ENCODE data around the gene FAM180A.

FAM180A gene

DNA sequence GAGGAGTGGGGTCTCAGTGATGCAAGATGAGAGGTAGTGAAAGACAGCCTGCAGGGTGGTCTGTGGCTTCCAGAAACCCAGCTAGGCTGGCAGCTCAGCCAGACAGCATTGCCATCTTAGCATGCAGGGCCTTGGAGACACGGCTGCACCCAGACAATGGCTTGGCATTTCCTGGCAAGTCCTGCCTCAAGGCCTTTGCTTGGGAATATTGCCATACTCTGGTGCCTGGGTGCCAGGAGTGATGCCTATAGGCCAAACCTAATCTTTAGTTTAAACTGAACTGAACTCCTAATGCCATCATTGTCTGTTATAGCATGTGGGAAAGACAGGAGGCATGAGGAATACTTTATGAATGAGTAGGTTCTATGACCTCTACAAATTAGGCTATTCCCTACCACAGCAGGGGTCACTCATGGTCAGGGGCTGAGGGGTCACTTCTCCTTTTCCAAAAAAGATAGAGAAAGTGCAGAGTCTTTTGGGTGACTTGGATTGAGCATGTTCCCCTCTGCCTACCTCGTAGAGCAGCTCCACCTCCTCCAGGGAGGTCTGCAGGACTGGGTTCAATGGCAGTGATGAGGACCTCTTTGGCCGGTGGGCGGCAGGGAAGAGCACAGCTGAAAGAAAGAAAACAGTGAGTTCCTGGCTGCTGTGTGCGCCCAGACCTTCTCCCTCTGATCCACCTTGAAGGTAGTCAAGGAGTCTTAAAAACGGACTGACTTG lies 11.9 kb downstream of the FAM180A start:
- ATAC-seq: no peak

DNA sequence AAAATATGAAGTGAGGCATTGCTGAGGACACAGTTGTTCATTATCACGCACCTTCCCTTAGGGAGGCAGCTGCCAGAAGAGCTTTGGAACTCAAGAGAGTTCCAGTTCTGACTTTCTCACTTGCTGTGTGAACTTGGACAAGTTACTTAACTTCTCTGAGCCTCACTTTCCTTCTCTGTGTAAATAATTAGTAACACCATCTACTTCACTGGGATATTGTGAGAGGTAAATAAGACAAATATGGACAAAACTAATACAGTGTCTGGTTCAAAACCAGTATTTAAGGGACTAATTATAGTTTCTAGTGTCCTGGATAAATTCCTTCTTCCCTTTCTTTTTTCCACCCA lies 14.3 kb downstream of the FAM180A start:
- no peak for ATAC-seq

DNA sequence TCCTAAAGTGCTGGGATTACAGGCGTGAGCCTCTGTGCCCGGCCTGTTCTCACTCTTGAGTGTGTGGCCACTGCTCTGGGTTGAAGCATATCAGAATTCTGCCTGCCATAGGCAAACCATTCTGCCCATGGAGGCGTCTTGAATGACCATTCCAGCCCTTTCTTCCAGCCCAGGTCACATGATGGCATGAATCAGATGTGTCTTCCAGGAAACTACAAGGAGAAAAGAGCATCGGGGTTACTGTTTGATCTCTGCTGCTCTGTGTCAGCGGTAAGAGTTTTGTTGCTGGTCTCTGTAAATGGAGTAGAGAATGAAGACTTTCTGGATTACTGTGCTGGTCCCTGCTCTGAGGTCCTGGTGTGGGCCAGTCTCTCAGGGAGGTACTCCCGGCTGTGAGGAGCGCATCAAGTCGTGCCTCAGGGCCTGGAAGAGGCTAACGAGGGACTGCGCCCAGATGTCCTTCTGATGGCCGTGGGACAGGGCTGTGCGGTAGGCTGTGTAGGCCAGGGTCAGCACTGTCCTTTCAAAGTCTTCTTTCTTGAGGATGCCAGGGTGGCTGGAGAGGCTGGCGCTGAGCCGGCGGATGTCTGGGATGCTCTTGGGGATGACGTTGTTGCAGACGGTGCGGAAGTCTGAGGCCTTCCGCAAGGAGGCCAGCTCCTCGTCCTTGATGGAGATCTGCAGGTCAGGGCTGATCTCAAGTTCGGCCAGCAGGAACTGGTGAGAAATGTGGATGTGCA lies 14.8 kb downstream of the FAM180A start:
- no peak for ATAC-seq

DNA sequence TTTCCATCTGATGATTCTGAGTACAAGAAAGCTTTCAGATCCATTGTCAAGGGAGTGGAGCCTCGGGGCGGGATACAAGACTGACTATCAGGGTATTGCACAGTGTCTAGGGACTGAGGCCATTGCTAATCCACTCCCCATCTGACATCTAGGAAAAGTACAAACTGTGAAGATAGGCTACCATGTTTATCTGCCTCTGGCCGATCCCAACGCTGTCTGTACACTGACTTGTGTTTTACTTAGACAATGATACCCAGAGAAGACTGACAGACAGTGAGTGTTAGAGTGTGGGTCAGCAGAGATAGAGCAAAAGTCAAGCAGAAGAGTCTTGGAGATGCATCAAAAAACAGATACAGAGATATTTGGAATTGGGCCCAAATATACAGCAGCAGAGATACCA lies 17.5 kb downstream of the FAM180A start:
- ATAC-seq: no peak

DNA sequence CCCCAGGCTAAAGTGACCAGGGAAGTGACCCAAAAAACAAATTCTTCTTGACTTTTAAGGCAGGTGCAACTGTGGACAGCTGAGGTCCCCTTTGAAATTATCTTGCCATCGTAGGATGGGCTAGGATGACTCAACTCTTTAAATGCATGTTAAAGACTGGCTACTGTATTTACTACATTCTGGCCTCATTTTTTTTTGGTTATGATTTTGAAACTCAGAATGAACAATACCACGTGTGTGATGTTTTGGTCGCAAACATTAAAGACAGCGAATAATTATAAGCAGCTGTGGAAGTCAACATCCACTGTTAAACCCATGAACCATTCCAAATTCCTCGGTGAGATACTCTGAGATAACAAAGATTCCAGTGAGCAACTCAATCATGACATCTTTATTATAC lies 19.4 kb downstream of the FAM180A start:
- no peak for ATAC-seq

DNA sequence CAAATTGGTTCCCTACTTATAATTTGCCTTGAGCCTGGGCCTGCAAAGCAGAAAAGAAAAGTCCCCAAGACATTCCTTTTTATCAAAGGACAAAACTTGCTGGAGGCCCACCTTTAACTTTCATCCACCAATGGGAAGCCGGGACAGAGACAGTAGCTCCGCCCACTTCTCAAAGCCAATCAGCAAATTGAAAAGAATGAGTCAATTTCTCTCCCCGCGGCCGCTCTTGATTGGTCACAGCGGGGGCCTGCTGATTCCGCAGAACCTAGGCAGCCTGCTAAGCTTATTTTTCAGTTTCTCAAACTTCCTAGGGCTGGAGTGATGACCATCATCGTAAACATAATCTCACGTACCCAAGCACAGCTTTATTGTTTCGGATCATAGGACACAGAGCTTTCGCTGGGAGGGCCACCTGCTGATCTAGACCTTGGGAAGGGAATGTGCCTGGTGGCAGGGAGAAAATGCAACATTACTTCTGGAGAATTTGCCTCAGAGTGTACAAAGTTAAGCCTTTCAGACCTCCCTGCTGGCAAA lies 20.4 kb downstream of the FAM180A start, which contains the start of gene SLC13A4:
Gene SLC13A4, minus strand, starts transcription at position 51 of the 534 bp plus-strand sequence. CDS start 690 bp downstream, outside the sequence.
- ATAC-seq: no peak

DNA sequence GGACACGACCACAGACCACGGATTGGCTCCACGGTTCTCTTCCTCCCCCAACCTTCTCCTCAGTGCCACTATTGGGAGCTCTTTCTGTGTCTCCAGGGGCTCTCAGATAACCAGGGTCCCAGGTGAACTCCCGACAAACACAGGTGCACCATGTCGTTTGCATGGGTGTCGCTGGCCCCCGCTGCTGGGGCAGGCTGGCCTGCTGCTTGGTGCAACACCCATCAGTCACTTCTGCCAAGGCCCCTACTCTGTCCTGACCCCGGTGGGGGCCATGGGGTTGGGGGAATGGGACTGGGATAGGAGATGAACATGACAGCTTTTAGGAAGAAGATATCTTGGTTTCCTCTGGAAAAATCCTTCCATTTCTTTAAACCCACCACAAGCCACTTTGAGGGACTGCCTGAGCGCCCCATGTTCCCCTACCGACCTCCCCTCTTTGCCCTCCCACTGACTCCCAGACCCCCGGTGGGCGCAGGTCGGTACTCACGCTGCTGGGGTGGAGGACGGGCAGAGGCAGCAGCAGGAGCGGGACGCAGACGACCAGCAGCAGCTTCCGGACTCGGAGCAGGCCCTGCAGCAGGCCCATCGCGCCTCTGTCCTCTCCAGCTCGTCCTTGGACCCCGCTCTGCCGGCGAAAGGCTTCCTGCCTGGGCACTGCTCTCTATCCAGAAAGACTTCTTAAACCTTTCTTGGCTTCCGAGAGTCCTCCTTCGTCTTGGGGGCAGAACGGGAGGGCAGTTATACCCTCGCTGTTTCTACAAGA lies 21.5 kb downstream of the FAM180A start:
- no peak for ATAC-seq

DNA sequence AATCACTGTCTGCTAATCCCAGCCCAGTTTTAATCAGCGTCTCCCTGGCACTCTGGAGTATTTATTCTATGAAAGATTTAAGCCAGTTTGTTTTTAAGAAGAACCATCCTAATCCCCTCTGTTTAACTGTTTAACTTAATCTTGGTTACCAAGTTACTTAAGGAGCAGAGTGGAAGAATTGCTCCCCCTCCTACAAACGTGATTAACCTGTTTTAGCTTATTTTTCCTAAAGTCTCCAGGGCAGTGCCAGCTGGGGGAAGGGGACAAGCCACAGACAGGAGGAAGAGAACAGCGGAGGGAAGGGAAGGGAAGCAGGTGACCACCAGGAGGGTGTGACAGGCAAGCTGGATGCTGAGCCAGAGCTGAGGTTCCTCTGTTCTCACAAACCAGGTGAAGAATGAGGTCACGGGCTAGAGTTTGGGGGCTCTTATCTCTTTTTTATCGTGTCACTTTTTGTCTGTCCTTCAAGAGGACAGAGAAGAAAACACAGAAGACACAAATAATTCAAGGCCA lies 22.3 kb downstream of the FAM180A start:
- no peak for ATAC-seq

DNA sequence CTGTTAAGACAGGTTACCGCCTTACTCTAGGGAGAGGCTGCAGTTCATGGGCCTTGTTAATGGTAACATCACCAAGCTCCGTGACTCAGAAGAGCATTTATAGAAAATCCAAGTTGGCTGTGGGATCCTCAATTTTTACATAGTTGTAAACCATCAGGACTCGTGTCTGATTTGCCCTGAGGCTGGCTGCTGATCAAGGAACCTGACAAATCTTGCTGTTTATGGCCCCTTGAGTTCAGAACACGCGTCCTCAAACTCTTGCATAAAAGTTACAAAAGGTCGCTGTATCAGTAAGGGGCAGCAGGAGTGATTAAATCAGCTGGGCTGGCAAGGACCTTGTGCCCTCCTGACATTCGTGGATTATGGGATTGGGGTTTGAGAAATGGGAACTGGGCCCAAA lies 25.2 kb downstream of the FAM180A start:
- ATAC-seq: no peak

DNA sequence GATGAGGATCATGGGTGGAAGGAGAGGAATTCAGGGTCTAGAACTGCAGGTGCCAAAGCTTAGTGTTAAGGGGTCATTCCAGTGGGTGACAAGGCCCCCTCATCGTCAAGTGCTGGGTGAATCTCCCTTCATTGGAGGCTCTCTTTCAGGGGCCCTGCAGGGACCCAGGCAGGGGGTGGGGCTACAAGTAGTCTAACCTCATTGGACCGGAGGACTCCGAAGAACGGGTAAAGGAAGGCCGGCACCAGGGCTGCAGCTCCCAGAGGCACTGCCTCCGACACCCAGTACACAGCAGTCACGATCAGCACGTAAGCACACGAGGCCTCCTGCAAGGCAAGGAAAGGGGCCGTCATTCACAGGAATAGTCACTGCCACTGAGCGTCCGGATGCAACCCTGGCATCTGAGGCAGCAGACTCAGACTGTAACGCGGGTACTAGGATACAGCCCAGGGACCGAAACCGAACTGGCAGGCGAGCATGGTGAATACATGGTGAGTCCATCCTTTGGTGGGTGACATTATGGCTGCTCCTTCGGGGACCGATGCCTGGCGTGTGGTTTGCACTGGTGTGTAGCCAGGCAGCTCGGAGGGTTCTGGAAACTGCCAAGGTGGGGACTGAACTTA lies 27.3 kb downstream of the FAM180A start:
- no peak for ATAC-seq

DNA sequence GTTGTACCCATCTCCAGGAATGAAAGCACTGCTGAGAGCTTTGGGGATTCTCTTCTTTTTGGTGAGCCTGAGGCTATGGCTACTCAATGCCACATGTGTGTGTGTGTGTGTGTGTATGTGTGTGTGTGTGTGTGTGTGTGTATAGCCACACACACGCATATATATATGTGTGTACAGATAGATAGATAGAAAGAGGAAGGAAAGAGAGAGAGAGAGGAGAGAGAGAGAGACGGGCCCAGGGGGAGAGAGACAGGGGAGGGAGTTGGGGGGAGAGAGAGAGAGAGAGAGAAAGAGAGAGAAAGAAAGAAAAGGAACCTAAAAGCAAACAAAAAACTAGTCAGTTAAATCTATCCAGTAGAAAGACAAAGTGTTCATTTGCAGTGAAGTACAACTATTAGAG lies 28.9 kb downstream of the FAM180A start:
- no peak for ATAC-seq

DNA sequence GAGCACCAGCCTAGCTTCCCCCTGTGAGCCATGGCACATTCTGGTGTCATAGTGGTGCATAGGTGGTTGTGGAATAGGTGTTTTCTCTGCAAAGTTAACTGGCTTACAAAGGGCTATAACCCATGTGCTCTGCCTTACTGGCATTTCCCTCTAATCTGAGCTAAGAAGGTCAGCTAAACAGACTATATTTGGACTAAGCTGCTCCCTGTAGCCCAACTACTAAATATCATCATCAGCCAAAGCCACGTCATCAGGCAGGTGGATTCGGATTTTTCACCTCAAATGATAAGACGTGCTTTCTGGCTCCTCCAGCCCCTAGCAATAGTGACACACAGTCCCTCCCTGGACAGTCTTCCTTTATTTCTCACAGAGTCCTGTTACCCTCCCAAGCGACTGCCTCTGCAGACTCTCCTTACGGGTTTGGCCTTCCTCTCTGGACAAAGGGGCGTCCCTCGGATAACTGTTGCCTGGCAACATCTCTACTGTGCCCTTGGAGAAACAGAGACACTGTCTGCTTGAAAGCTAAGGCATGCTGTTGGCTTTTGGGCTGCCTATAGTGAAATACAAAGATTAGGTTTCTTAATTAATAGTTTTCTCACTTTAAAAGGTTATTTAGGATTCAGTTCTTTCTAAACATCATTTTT lies 29.7 kb downstream of the FAM180A start:
- ATAC-seq: no peak

DNA sequence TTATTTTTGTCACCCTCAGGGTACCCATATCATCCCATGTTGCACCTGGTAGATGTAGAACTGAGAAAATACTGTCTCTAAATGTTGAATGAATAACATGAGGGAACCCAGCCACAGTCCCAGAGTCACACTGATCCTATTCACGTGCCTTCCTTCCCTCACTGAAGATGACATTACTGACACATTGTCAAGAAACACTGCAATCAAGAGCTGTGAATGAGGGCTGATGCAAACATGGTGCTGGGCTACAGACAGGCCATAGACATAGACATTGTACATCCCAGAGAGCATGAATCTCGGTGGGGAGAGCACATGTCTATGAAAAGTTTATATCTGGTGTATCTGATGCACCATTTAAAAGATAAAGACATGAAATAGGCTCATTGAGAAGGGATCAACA lies 30.4 kb downstream of the FAM180A start:
- no peak for ATAC-seq

DNA sequence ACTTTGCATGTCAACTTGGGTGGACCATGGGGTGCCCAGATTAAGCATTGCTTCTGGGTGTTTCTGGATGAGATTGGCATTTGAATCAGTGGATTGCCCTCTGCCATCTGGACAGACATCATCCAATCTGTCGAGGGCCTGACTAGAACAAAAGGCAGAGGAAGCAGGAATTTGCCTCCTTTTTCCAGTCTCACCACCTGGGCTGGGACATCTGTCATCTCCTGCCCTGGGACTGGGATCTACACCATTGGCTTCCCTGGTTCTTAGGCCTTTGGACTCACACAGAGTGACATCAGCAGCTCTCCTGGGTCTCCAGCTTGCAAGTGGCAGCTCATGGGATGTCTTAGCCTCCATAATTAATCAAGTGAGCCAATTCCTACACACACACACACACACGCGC lies 30.9 kb downstream of the FAM180A start:
- no peak for ATAC-seq

DNA sequence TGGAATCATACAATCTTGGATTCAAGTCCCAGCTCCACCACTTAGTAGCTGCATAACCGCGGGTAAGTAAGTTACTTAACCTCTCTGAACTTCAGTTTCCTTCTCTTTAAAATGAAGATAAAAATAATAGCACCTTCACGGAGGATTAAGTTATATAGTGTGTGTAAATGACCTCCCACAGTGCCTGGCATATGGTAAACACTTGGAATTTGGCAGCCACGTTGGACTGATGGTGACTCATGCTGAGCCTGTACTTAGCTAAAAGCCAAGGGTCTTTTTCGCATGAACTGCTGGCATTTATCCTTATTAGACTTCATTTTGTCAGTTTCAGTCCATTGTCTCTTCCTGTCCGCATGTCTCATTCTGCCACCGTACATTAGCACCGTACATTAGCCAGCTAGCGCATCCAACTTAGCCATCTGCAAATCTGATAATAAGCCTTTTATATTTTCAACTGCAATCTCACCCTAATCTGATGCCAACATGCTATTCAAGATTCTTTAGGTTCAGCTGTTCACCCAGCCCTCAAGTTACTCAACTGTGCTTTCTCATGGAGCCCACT lies 31.9 kb downstream of the FAM180A start:
- no peak for ATAC-seq

DNA sequence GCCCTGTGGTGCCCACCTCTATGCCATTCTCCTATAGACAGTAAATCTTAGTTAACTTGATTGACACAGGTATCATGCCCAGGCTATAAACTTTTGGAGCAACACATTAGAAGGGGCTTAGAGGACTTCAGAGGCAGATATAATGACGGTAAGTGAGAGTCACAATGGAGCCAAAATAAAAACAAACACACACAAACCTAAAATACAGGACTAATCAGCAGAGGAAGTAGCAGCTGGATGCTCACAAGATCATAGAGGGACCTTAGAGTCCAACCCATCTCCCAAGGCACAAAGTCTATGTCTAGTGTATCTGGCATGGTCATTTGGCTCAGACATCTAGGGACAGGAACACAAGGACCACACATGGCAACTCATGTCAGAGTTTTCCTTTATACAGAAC lies 32.9 kb downstream of the FAM180A start:
- ATAC-seq: no peak

DNA sequence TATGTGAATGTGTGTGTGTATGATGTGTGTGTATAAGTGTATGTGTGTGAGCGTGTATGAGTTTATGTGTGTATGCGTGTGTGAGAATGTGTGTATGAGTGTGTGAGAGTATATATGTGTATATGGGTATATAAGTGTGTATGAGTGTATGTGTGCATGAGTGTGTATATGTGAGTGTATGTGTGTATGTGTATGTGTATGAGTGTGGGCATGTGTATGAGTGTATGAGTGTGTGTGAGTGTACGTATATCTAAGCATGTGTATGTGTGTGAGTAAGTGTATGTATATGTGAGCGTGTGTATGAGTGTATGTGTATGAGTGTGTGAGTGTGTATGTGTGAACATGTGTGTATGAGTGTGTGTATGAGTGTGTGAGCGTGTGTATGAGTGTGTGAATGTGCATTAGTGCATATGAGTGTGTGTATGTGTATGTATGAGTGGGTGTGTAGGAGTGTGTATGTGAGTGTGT lies 33.5 kb downstream of the FAM180A start:
- no peak for ATAC-seq

DNA sequence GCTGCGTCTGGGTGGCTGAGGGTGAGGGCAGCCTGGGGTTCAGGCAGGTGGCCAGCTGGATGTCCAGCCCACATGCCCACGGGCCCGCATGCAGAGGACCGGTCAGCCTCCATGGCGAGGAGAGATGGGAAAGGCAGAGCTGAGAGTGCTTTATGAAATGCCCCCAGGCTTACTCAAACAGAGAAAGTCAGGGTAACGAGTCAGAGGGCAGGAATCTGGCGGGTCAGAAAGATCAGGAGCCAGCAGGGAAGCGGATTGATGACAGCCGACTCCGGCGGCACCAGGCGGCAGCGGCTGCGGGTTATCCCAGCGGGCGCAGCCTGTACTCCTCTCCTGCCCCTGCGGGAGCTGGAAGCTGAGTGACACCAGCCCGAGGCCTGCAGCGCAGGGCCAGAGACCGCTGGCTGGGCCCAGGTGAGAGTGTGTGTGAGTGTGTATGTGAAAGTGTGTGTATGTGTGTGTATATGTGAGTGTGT lies 34.0 kb downstream of the FAM180A start:
- no peak for ATAC-seq

DNA sequence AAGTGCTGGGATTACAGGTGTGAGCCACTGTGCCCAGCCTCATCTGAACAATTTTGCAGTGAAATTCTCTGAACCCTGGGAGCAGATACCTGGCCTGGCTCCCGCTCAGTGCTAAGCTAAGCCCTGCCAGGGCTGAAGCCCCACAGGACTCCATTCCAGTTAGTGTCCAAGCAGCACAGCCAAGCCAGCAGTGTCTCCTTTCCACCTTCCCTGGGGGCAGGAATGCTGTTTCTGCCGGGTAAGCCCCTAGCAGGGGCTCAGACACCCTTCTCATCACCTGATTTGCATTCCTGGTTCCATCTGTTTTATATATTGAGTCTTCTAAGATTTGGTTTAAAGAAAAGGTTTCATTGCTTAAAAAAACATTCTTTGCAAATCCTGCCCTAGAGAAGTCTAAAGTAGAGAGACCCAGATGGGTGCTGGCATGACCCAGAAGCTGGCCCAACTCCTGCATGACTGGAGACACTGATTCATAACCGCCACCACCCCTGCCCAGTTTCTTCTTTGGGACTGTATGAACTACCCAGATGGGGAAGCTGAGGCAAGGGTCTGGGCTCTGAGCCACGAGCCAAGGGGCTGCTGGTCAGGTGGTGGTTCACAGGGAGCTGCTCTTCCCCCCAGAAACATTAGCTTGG lies 34.7 kb downstream of the FAM180A start:
- ATAC-seq: no peak

DNA sequence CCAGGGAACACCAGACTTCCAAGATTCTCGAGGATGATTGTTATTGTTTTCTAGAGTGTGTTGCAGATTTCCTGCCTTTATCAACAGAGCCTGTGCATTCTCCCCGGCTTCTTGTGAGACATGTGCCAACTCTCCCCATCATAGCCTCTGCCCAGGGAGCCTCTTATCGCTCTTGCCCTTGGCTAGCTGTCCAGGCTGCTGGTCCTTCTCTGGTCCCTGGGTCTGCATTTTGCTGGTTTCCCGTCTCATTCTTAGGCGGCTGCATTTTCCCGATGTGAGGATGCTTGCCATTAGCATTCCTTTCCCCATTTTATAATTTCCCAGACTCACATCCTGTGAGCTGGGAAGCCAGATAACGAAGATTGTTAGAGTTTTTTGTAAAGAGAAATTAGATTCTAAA lies 35.8 kb downstream of the FAM180A start:
- no peak for ATAC-seq

DNA sequence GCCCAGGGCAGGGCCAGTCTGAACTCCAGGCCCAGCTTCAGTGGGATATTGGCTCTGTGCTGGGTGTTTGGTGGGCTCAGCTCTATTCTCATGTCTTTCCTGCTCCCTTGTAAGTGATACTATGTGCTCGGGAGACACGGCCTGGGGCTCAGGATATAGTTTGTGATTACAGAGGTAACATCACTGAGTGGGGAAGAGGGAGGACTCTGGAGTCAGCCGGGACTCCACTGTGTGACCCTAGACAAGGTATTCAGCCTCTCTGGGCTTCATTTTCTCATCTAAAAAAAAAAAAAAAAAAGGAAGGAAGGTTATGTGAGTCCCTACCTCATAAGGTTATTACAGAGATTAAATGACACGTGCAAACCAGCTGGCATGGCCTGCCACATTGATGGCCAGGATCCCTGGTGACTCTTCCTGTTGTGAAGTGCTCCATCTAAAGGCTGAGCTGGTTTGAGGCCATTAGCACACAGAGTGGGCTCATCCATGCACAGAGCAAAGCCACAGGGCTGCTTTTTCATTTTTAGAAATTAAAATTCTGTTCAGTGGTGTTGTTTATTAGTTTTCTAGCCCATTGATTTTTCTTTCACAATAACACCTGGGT lies 36.3 kb downstream of the FAM180A start:
- ATAC-seq: no peak
